Activated T-helper 2 cell treated with anti-CD3 and anti-CD28 coated beads, Interferon-gamma antibody, Interleukin-2, Interleukin-4, amounts not matched to agents 10 μg/mL and 5 μg/mL and 100 μg/mL, durations not matched to agents 14 hours and 24 hours and 36 hours (primary cell): ENCODE data around the gene ERBB4. TPM values are rescaled to one million over a fixed set of nuclear protein-coding genes. Genes with fewer than 3 reads are reported as not detected.

Experiments used
- DNase-seq: peaks from one replicate; pipeline ENCODE4 v3.0.0; 2021; ENCODE audit warnings: low spot score
- H3K27ac Mint-ChIP-seq: one replicate; pipeline ENCODE4 v1.8.0; 2021; ENCODE audit warnings: mixed read lengths
- H3K27me3 Mint-ChIP-seq: one replicate; pipeline ENCODE4 v1.8.0; 2021; ENCODE audit warnings: low read depth, mixed read lengths
- H3K36me3 Mint-ChIP-seq: one replicate; pipeline ENCODE4 v1.8.0; 2021; ENCODE audit warnings: low read depth, mixed read lengths
- H3K4me1 Mint-ChIP-seq: one replicate; pipeline ENCODE4 v1.8.0; 2021; ENCODE audit warnings: low read depth, mixed read lengths
- H3K4me3 Mint-ChIP-seq: one replicate; pipeline ENCODE4 v1.8.0; 2021; ENCODE audit warnings: low read depth, mild to moderate bottlenecking, moderate library complexity, mixed read lengths
- H3K9me3 Mint-ChIP-seq: one replicate; pipeline ENCODE4 v1.8.0; 2021; ENCODE audit warnings: mixed read lengths
- intact Hi-C: fragments of 100-400 bp; cut with micrococcal nuclease; formaldehyde crosslinking; loops from one replicate; pipeline ENCODE4 v1.15.1; 2023
- total RNA-seq: library from RNA; stranded (reverse); gene quantifications from 2 replicates; pipeline ENCODE4 v1.2.3, GENCODE V29; 2022

Gene ERBB4
- total RNA-seq, 1 donor from 2014 or later = not detected

DNA sequence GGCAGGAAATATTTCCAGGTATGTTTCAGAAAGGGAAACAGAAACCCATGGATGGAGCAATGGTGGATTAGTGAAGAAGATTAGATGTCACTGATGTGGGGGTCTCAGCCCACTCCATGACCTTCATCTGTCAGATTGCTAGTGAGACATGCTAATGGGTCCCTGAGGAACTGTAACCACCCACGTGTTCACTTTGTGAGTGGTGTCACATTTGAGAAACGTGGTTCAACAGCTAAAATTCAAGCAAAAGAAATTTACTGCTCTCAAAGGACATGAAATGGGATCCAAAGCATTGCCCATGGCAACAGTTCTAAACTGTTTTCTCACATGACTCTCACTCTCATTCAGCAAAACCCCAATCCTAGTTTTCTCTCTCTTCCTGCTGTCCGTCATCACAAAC is 776.1 kb downstream of the ERBB4 start:
- no peaks in the 10 kb centered on the region for H3K36me3 Mint-ChIP-seq
- H3K27me3 Mint-ChIP-seq = no peaks in the 10 kb centered on the region
- DNase-seq = no peak
- no peaks in the 10 kb centered on the region for H3K4me1 Mint-ChIP-seq
- H3K27ac Mint-ChIP-seq = no peak overlapping the region
- H3K4me3 Mint-ChIP-seq = no peak overlapping the region
- intact Hi-C loops = no loop called here
- no peaks in the 10 kb centered on the region for H3K9me3 Mint-ChIP-seq

DNA sequence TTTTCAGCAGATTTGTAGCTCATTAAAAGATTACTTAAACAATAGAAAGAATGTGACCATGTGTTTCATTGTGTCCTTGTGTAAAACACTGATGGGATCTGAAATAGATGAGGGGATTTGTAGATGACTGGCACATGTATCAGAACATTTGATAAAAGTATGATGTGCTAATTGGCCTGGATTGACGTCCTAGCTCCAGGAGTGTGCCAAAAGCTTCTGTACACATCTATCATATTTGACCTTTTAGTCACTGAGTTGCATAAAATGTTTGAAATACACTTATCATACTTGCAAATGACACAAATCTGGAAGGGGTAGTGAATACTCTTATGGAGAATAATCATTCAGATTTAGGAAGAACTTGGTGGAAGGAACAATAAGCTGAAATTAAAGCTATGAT is 778.5 kb downstream of the ERBB4 start:
- intact Hi-C loops = no loop called here

DNA sequence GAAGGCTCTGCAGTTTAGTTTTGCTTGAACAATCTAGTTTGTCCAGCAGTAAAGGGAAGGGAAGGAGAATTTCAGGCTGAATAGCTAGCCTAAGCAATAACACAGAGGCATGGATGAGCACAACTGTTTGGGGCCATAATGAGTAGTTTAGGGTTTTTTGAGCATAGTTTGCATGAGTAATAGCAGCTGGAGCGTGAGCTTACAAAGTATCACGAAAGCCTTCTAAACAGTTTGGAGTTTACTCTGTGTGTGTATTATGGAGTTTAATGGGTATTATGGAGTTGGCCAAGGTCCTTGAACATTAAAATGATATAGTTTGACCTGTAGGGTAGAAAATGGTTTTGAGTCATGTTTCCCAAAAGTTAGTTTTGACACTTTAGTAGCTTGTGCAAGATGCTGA is 782.3 kb downstream of the ERBB4 start:
- no peak for DNase-seq
- Mint-ChIP-seq H3K27ac (no peak overlapping the region), H3K4me1 (no peaks in the 10 kb centered on the region), H3K36me3 (no peaks in the 10 kb centered on the region), H3K4me3 (no peak overlapping the region), H3K27me3 (no peaks in the 10 kb centered on the region), H3K9me3 (no peaks in the 10 kb centered on the region)
- intact Hi-C loops = no loop called here

More for the DNA sequence above, 778.5 kb downstream of the ERBB4 start:
- DNase-seq = no peak
- H3K4me1 Mint-ChIP-seq = no peaks in the 10 kb centered on the region
- no peaks in the 10 kb centered on the region for H3K27me3 Mint-ChIP-seq
- H3K9me3 Mint-ChIP-seq = no peaks in the 10 kb centered on the region
- no peaks in the 10 kb centered on the region for H3K36me3 Mint-ChIP-seq
- no peak overlapping the region for H3K4me3 Mint-ChIP-seq
- H3K27ac Mint-ChIP-seq = no peak overlapping the region

DNA sequence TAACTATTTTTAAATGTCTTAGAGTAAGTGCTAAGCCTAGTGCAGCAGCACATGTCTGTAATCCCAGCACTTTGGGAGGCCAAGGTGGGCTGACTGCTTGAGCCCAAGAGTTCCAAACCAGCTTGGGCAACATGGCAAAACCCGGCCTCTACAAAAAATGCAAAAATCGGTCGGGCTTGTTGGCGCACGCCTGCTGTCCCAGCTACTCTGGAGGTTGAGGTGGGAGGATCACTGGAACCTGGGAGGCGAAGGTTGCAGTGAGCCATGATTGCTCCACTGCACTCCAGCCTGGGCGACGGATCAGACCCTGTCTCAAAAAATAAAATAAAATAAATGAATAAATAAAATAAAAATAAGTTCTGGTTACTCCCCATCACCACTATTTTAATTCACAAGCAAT is 783.4 kb downstream of the ERBB4 start:
- intact Hi-C loops = no loop called here
- H3K9me3 Mint-ChIP-seq = no peaks in the 10 kb centered on the region
- no peak for DNase-seq
- no peak overlapping the region for H3K4me3 Mint-ChIP-seq
- H3K27ac Mint-ChIP-seq = no peak overlapping the region
- no peaks in the 10 kb centered on the region for H3K36me3 Mint-ChIP-seq
- H3K27me3 Mint-ChIP-seq = no peaks in the 10 kb centered on the region
- H3K4me1 Mint-ChIP-seq = no peaks in the 10 kb centered on the region

DNA sequence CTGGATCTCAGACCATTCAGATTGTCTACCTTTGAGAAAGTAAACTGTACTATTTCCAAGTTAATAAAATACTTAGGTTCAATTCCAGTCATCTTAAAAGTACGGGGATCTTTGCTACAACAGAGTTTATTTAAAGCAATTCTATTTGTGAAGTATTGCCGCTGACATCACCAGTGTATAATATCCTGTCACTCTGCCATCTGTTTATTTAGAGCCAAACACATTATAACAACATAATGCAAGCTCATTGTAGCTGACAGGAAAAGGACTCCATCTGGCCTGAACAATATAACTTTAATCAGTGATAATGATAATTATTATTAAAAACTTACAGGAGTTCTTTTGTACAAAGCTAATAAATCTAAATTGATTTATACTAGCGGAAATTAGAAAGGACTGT is 786.8 kb downstream of the ERBB4 start:
- Mint-ChIP-seq H3K36me3 (no peaks in the 10 kb centered on the region), H3K9me3 (no peaks in the 10 kb centered on the region), H3K27me3 (no peaks in the 10 kb centered on the region), H3K4me3 (no peak overlapping the region), H3K27ac (no peak overlapping the region), H3K4me1 (no peaks in the 10 kb centered on the region)
- DNase-seq = no peak
- intact Hi-C loops = no loop called here

DNA sequence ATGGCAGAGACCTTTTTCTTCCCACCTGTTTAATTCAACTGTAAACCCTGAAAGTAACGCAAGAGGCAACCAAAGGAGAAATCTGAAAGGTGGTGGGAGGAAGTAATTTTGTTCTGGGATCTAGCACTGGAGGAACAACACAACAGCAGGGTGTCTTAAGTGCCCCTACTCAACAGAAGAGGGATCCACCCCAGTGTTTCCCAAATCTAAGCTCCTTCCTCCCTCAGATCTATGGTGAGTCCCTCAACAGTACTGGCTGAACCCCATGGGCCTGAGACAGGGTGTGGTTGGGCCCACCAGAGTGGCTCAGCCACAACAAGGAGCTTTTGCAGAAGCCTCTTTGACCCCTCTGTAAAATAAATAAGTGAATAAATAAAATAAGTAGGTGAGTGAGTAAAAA is 790.3 kb downstream of the ERBB4 start:
- H3K27me3 Mint-ChIP-seq = no peaks in the 10 kb centered on the region
- no peak for DNase-seq
- no peaks in the 10 kb centered on the region for H3K36me3 Mint-ChIP-seq
- H3K4me3 Mint-ChIP-seq = no peak overlapping the region
- no peaks in the 10 kb centered on the region for H3K9me3 Mint-ChIP-seq
- H3K4me1 Mint-ChIP-seq = no peaks in the 10 kb centered on the region
- intact Hi-C loops = no loop called here
- H3K27ac Mint-ChIP-seq = no peak overlapping the region

DNA sequence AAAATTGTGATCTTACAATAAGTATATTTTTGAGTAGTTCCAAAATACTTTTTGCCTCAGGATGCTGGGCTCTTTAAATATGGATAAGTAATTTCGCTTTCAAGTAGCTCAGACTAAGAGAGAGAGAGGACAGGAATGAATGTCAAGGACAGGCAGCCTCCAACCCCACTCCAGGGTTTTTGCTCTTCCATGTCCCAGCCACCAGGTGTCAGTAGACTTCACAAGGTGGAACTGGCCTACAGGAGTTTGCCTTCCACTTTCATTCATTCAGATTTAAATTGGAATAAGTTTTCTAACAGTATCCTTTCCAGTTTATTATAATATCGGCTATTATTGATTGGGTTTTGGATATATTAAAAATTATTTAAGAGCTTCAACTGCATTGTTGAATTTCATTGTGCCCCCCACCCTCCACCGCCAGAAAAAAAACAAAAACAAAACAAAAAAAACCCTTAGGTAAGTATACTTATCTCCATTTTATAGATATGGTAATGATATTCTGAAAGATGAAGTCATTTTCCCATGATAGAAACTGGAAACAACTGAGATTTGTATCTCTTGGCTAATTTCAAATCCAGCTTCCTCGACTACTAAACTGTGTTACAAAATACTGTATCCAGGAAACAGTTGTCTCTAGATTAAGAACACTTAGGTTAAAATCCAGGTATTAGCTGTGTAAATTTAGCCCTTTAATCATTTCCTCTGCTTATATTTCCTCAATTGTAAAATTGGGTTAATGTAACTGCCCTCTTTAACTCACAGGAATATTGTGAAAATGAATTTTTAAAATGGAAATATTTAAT is 793.1 kb downstream of the ERBB4 start:
- H3K36me3 Mint-ChIP-seq = no peaks in the 10 kb centered on the region
- no peak overlapping the region for H3K4me3 Mint-ChIP-seq
- no peak for DNase-seq
- H3K27me3 Mint-ChIP-seq = no peaks in the 10 kb centered on the region
- H3K9me3 Mint-ChIP-seq = no peaks in the 10 kb centered on the region
- intact Hi-C loops = loop anchor here (1.0 kb wide), 1 partner anchor 822 kb away; no protein-coding TSS in a partner anchor
- no peaks in the 10 kb centered on the region for H3K4me1 Mint-ChIP-seq
- no peak overlapping the region for H3K27ac Mint-ChIP-seq

DNA sequence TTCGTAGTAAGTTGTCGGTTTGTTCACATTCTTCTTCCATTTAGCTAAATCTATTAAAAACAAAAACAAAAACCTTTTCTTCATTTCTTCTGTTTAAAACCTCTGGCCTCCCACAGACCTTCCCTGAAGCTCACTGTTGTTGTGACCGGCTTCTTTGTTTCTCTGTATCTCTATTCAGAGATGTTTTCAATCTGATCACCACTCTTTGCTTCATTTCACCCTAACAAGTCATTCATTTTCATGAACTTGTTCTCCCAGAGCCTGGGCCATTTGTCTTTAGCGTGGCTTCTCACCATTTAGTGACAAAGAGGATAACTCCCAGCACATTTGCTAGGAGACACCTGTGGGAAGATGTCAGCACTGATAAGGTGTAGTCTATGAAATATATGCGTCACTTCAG is 794.2 kb downstream of the ERBB4 start:
- Mint-ChIP-seq H3K27ac (no peak overlapping the region), H3K4me3 (no peak overlapping the region), H3K4me1 (no peaks in the 10 kb centered on the region), H3K9me3 (no peaks in the 10 kb centered on the region), H3K27me3 (no peaks in the 10 kb centered on the region), H3K36me3 (no peaks in the 10 kb centered on the region)
- intact Hi-C loops = no loop called here
- DNase-seq = no peak

DNA sequence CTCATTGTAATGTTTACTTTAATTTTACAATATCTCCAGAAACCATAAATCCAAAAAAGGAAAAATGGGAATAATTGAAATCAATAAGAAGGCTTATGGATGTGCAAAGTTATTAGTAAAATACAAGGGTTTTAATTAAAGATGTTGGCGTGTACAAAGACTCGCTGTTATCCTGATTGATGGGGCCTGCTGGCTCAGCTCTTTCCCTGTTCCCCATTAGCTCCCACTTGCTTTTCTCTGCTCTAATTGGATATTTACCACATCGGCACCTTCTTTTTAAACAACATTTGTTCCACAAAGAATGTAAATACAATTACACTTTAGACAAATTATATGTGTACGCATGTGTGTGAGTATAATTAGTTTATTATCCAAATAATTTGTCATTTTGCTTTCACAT is 796.6 kb downstream of the ERBB4 start:
- Mint-ChIP-seq H3K4me1 (no peaks in the 10 kb centered on the region), H3K36me3 (no peaks in the 10 kb centered on the region), H3K4me3 (no peak overlapping the region), H3K9me3 (no peaks in the 10 kb centered on the region), H3K27me3 (no peaks in the 10 kb centered on the region), H3K27ac (no peak overlapping the region)
- no peak for DNase-seq
- intact Hi-C loops = no loop called here

DNA sequence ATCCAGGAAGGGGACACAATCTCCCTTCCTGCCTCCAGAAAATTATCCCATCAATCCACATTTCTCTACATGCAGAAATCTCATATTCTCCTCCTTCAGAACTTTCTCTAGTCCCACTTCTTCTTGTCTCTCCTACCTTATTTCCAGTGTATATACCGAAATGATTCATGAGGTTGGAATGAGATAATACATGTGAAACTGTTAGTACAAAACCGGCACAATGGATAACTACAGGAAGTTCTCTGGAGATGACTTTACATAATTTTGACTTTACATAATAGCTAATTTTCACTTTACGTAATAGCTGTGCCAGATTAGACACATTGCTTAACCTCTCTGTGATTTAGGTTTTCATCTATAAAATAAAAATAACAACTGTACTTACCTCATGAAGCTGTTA is 801.3 kb downstream of the ERBB4 start:
- no peaks in the 10 kb centered on the region for H3K27me3 Mint-ChIP-seq
- no peaks in the 10 kb centered on the region for H3K9me3 Mint-ChIP-seq
- no peak overlapping the region for H3K27ac Mint-ChIP-seq
- no peak for DNase-seq
- no peaks in the 10 kb centered on the region for H3K4me1 Mint-ChIP-seq
- no peaks in the 10 kb centered on the region for H3K36me3 Mint-ChIP-seq
- intact Hi-C loops = no loop called here
- no peak overlapping the region for H3K4me3 Mint-ChIP-seq

DNA sequence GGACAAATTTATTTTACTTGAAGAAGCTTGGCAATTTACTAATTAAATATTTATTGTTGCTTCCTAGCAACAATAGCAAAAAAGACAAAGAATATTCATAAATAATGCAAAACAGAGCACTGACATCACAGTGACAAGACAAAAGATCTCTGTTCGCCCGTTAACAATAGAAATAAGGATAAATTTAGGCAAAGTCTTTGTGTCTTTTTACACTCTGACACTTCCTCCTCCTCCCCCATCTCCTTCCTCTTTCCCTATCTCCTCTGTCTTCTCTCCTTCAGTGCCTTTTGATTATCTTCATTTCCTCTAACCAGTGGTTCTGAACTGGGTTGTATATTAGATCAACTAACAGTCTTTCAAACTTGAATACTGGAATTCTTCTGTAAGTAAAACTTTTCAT is 808.4 kb downstream of the ERBB4 start:
- no peak for DNase-seq
- no peaks in the 10 kb centered on the region for H3K4me1 Mint-ChIP-seq
- intact Hi-C loops = no loop called here
- no peak overlapping the region for H3K4me3 Mint-ChIP-seq
- H3K9me3 Mint-ChIP-seq = no peaks in the 10 kb centered on the region
- H3K27me3 Mint-ChIP-seq = no peaks in the 10 kb centered on the region
- H3K27ac Mint-ChIP-seq = no peak overlapping the region
- H3K36me3 Mint-ChIP-seq = no peaks in the 10 kb centered on the region

DNA sequence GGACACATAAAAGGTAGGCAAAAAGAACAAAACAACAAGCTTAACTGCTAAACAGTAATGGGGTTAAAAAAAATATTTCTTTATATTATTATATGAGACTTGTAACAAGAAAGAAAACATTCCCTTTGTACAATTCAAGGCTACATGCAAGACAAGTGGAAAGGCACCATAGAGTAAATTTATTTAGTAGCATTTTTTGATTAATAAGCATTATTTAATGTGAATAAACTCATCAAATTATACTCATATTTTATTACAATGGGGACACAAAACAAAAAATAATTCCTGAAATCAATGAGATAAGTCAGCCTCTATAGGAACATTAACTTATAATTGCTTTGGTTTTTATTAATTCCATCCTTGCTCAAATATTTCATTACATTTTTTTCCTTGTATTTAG is 809.2 kb downstream of the ERBB4 start:
- Mint-ChIP-seq H3K4me3 (no peak overlapping the region), H3K27me3 (no peaks in the 10 kb centered on the region), H3K9me3 (no peaks in the 10 kb centered on the region), H3K36me3 (no peaks in the 10 kb centered on the region), H3K27ac (no peak overlapping the region), H3K4me1 (no peaks in the 10 kb centered on the region)
- DNase-seq = no peak
- intact Hi-C loops = no loop called here

DNA sequence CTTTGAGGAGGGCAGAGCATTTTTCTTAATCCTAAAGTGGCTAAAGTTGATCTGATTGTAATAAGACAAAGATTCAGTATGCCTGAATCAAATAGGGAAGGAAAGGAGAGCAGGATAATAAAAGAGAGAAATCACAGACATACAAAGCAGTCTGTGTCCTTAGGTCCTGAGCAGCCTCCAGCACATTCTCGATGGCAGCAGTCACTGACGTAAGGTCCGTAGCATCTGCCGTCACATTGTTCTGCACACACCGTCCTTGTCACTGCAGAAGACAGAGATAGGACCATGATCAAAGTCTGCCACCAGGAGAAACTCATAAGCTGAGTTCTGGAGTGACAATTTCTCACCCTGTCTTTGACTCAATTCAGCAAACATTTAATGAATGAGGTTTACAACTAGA is 813.7 kb downstream of the ERBB4 start:
- Mint-ChIP-seq H3K4me1 (no peaks in the 10 kb centered on the region), H3K27ac (no peak overlapping the region), H3K36me3 (no peaks in the 10 kb centered on the region), H3K27me3 (no peaks in the 10 kb centered on the region), H3K9me3 (no peaks in the 10 kb centered on the region), H3K4me3 (no peak overlapping the region)
- intact Hi-C loops = no loop called here
- DNase-seq = no peak

DNA sequence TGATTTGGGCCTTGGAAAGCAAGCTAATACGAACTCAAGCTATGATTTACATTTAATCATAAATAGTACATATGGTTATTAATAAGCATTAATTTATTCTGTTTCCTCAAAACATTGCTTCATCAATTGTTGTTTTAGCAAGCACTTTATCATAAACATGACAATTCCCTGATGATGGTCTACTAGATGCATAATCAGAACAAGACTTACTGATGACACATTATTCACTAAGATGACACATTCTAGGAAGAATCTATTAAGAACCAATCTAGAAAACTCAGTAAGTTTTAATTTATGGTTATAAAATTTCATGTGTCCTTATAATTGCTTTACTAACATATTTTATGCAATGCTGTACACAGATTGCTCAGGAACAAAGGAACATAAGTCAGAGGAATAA is 815.2 kb downstream of the ERBB4 start:
- Mint-ChIP-seq H3K27me3 (no peaks in the 10 kb centered on the region), H3K4me1 (no peaks in the 10 kb centered on the region), H3K4me3 (no peak overlapping the region), H3K36me3 (no peaks in the 10 kb centered on the region), H3K9me3 (no peaks in the 10 kb centered on the region), H3K27ac (no peak overlapping the region)
- intact Hi-C loops = no loop called here
- no peak for DNase-seq
